Panc1 (cell line): Measurements from ENCODE around the gene ITPR2. TPM values are rescaled to one million over a fixed set of nuclear protein-coding genes. Genes with fewer than 3 reads are reported as not detected.

Experiments
- ATAC-seq: fragments of 200-7000 bp; cut with Tn5 transposase; 2 replicates; pipeline ENCODE4 v1.9.1; 2020; ENCODE audit warnings: mild to moderate bottlenecking, moderate library complexity
- BruUV-seq: library from RNA; stranded (reverse); fragments of 400-500 nt; replicated peaks from 2 replicates; lab custom pipeline; 2021; lab: Mats Ljungman, UMichigan
- CTCF ChIA-PET: fragments of 300-600 bp; sonication (Branson Sonifier 250); formaldehyde crosslinking; loops from one replicate; lab custom pipeline; 2022; ENCODE audit warnings: antibody characterized with exemption; lab: Charles Lee
- POLR2A ChIA-PET: fragments of 300-600 bp; sonication (Branson Sonifier 250); formaldehyde crosslinking; loops from one replicate; lab custom pipeline; 2022; ENCODE audit warnings: antibody characterized with exemption; lab: Charles Lee
- DNase-seq: peaks from one replicate; pipeline ENCODE4 v3.0.0-alpha.2; 2010; ENCODE audit warnings: low read depth, low spot score
- H3K27ac ChIP-seq: 2 replicates; pipeline ENCODE4 v1.5.1; 2011; ENCODE audit warnings: mild to moderate bottlenecking, low read length, inconsistent platforms
- H3K27me3 ChIP-seq: fragments of 200-500 bp; sonication (Bioruptor generic); 2 replicates; pipeline ENCODE4 v1.6.0; 2014; ENCODE audit warnings: low read length, inconsistent platforms; ENCODE audit not compliant: control insufficient read depth, insufficient read depth
- H3K36me3 ChIP-seq: fragments of 200-500 bp; sonication (Bioruptor generic); 2 replicates; pipeline ENCODE4 v1.5.1; 2014; ENCODE audit warnings: inconsistent platforms, mild to moderate bottlenecking, low read length, moderate library complexity; ENCODE audit not compliant: control insufficient read depth, insufficient read depth
- H3K4me1 ChIP-seq: 2 replicates; pipeline ENCODE4 v1.5.1; 2011; ENCODE audit warnings: inconsistent platforms, mild to moderate bottlenecking, low read length, moderate library complexity; ENCODE audit not compliant: control insufficient read depth, insufficient read depth
- H3K4me3 ChIP-seq, 2 experiments: 2 replicates each; pipeline ENCODE4 v1.5.1; 2011 to 2012; ENCODE audit warnings: low read depth in 2 of 2, low read length in 2 of 2, mild to moderate bottlenecking in 2 of 2, inconsistent platforms in 1 of 2, moderate library complexity in 1 of 2
- H3K9me3 ChIP-seq: fragments of 200-500 bp; sonication (Bioruptor generic); 2 replicates; pipeline ENCODE4 v1.5.1; 2014; ENCODE audit warnings: low read depth, mild to moderate bottlenecking, inconsistent platforms, low read length, moderate library complexity; ENCODE audit not compliant: control insufficient read depth, insufficient read depth
- CTCF ChIP-seq: fragments of 450-650 bp; IDR thresholded peaks from 2 replicates; pipeline ENCODE4 v1.5.1; 2017; ENCODE audit warnings: mild to moderate bottlenecking
- POLR2AphosphoS5 ChIP-seq: IDR thresholded peaks from 2 replicates; pipeline ENCODE4 v1.6.1; 2012; ENCODE audit warnings: mild to moderate bottlenecking, low read depth, low read length, moderate library complexity
- REST ChIP-seq, 2 experiments: IDR thresholded peaks; 2 replicates each; pipeline ENCODE4 v1.6.1; 2011 to 2012; ENCODE audit warnings: low read depth in 2 of 2, control low read depth in 1 of 2, low read length in 1 of 2, mild to moderate bottlenecking in 1 of 2, moderate library complexity in 1 of 2; ENCODE audit not compliant: insufficient read depth in 1 of 2
- SIN3A ChIP-seq: IDR thresholded peaks from 2 replicates; pipeline ENCODE4 v1.6.1; 2012; ENCODE audit warnings: low read depth, mild to moderate bottlenecking, low read length, moderate library complexity, borderline replicate concordance; ENCODE audit not compliant: insufficient read depth
- TCF7L2 ChIP-seq: IDR thresholded peaks from 2 replicates; pipeline ENCODE4 v1.6.1; 2011; ENCODE audit warnings: mild to moderate bottlenecking, low read depth, low read length, inconsistent platforms
- in situ Hi-C: cut with HindIII; loops from 2 replicates; pipeline ENCODE4 v1.10.0; 2016; ENCODE audit warnings: low sequenced_read_pairs, low pct_unique_long_range_greater_than_20kb
- intact Hi-C: fragments of 100-400 bp; cut with micrococcal nuclease; formaldehyde crosslinking; loops from one replicate; pipeline ENCODE4 v1.10.0; 2022; ENCODE audit not compliant: unreplicated experiment
- total RNA-seq: library from RNA; stranded (reverse); gene quantifications from one replicate; pipeline ENCODE4 v1.2.1, GENCODE V29; 2021; ENCODE audit not compliant: unreplicated experiment

Gene ITPR2
- total RNA-seq, 1 experiment from 2014 or later = 41.8 TPM

- Histone ChIP-seq H3K9me3 (no peaks in the 10 kb centered on the region), H3K27ac (no peak overlapping the region), H3K4me1 (no peaks in the 10 kb centered on the region), H3K4me3 (no peak overlapping the region), H3K36me3 (no peaks in the 10 kb centered on the region), H3K27me3 (no peaks in the 10 kb centered on the region)
- intact Hi-C loops = no loop called here
- in situ Hi-C loops = no loop called here
- TF ChIP-seq REST (IDR thresholded peaks at IDR 0.05; ENCODE audit: insufficient read depth in 1 of 2, low read depth in 2 of 2, low read length in 1 of 2) (no peak), SIN3A (no peak), TCF7L2 (no peak), CTCF (no peak), POLR2AphosphoS5 (no peak)
- DNase-seq (no peak), ATAC-seq (no peak)
- BruUV-seq = no TSS peak
- ChIA-PET POLR2A (no interaction called here), CTCF (no interaction called here)
Observed at GRCh38 chr12:26576266-26576665, 256.7 kb downstream of the ITPR2 start.

GRCh38 chr12:26573225-26573909 is 259.6 kb downstream of the ITPR2 start:
- CTCF ChIA-PET = no interaction called here
- no TSS peak for BruUV-seq
- no peaks in the 10 kb centered on the region for H3K36me3 ChIP-seq

More at GRCh38 chr12:26573225-26573909, 259.6 kb downstream of the ITPR2 start:
- TF ChIP-seq REST (IDR thresholded peaks at IDR 0.05; ENCODE audit: insufficient read depth in 1 of 2, low read depth in 2 of 2, low read length in 1 of 2) = no peak
- H3K27me3 ChIP-seq = no peaks in the 10 kb centered on the region
- no peak for DNase-seq
- POLR2A ChIA-PET = no interaction called here
- H3K27ac ChIP-seq = no peak overlapping the region
- intact Hi-C loops (no loop called here), in situ Hi-C loops (no loop called here)
- ATAC-seq = no peak
- no peaks in the 10 kb centered on the region for H3K9me3 ChIP-seq
- H3K4me1 ChIP-seq = no peaks in the 10 kb centered on the region
- no peak overlapping the region for H3K4me3 ChIP-seq
